ENCODE measurements around the gene GPR132. TPM values are rescaled to one million over a fixed set of nuclear protein-coding genes. Genes with fewer than 3 reads are reported as not detected.
A peak's percentile ranks its signal among the peaks of the same experiment; 100 is the strongest.
"Not testable (repeated sequence)": the region's sequence is repeated elsewhere in the genome, so short reads cannot be mapped to it uniquely, and the experiment has no call there.

GPR132 gene, protein sequence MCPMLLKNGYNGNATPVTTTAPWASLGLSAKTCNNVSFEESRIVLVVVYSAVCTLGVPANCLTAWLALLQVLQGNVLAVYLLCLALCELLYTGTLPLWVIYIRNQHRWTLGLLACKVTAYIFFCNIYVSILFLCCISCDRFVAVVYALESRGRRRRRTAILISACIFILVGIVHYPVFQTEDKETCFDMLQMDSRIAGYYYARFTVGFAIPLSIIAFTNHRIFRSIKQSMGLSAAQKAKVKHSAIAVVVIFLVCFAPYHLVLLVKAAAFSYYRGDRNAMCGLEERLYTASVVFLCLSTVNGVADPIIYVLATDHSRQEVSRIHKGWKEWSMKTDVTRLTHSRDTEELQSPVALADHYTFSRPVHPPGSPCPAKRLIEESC
- 10 to 100 TPM; 18.2 to 30.3 (median 26.7) TPM for total RNA-seq
- total RNA-seq (2013), result 32.6 TPM

- Mint-ChIP-seq H3K9me3 (no peaks in the 10 kb centered on the region), H3K27me3 (ENCODE audit: low read depth in 2 of 2) (no peaks in the 10 kb centered on the region), H3K27ac (peak within 1 kb of the TSS; percentile 96), H3K4me3 (peak within 1 kb of the TSS; percentile 94), H3K36me3 (no peaks in the 10 kb centered on the region), H3K4me1 (peaks cover 40 to 69% of the 10 kb centered on the region in 2 donors)
- no peak for TF ChIP-seq CTCF (IDR thresholded peaks at IDR 0.05)
- Histone ChIP-seq H3K9me3 (ENCODE audit: control insufficient read depth, insufficient read depth, low read length) (no peaks in the 10 kb centered on the region), H3K27me3 (ENCODE audit: control insufficient read depth, insufficient read depth, low read length) (no peaks in the 10 kb centered on the region), H3K4me3 (ENCODE audit: low read length) (peak within 1 kb of the TSS; percentile 79), H3K36me3 (ENCODE audit: control insufficient read depth, insufficient read depth, low read length) (no peaks in the 10 kb centered on the region), H3K27ac (ENCODE audit: low read length) (peak within 1 kb of the TSS; percentile 99), H3K4me1 (ENCODE audit: control insufficient read depth, insufficient read depth, low read length) (peaks cover 92% of the 10 kb centered on the region)
- ATAC-seq (peak; percentile 87 to 95 (median 91)), DNase-seq (peak; percentile 82 to 97)
- WGBS (ENCODE audit: insufficient coverage), result 14% methylated on average over 22 of the region's 22 CpGs
- intact Hi-C loops (cut with micrococcal nuclease), result loop anchor here (2.0 kb wide), 1 partner anchor 21 kb away; no protein-coding TSS in a partner anchor
Observed at GRCh38 chr14:105065280-105066228, at the start of gene GPR132. TSS of gene GPR132 (minus strand) at chr14:105065430. CDS start at chr14:105055420, 10,010 bp downstream.

DNA sequence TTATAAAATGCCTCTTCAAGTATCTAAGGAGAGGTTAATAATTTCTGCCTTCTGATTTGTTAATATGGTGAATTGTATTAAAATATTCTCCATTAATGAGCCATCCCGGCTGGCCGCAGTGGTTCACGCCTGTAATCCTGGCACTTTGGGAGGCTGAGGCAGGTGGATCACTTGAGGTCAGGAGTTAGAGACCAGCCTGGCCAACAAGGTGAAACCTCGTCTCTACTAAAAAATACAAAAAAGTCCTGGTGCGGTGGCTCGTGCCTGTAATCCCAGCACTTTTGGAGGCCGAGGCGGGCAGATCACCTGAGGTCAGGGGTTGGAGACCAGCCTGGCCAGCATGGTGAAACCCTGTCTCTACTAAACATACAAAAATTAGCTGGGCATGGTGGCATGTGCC, 44.0 kb upstream of the GPR132 start:
- peaks cover 18 to 23% of the 10 kb centered on the region in 2 donors for H3K27me3 Mint-ChIP-seq (ENCODE audit: low read depth in 2 of 2)
- intact Hi-C loops (cut with micrococcal nuclease); H3K27ac Mint-ChIP-seq; H3K9me3 Mint-ChIP-seq; H3K36me3 Mint-ChIP-seq; H3K4me3 Mint-ChIP-seq; H3K27me3 ChIP-seq (ENCODE audit: control insufficient read depth, insufficient read depth, low read length); H3K9me3 ChIP-seq (ENCODE audit: control insufficient read depth, insufficient read depth, low read length); H3K4me1 Mint-ChIP-seq; DNase-seq; H3K4me3 ChIP-seq (ENCODE audit: low read length); H3K4me1 ChIP-seq (ENCODE audit: control insufficient read depth, insufficient read depth, low read length); ATAC-seq; H3K27ac ChIP-seq (ENCODE audit: low read length); H3K36me3 ChIP-seq (ENCODE audit: control insufficient read depth, insufficient read depth, low read length): not testable (repeated sequence)
- 94% methylated on average over 8 of the region's 8 CpGs for WGBS (ENCODE audit: insufficient coverage)

DNA sequence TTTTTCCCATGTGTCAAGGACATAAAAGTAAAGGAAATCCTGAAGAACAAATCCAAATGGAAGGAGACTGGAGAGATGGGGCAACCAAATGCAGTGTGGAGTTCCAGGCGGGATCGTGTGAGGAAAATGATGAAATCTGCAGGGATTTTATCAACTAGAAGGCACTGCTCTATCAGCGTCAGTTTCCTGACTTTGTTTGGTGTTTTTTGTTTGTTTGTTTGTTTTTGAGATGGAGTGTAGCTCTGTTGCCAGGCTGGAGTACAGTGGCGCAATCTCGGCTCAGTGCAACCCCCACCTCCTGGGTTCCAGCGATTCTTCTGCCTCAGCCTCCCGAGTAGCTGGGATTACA, 43.3 kb upstream of the GPR132 start:
- Histone ChIP-seq H3K27ac (ENCODE audit: low read length) (no peak overlapping the region), H3K27me3 (ENCODE audit: control insufficient read depth, insufficient read depth, low read length) (no peaks in the 10 kb centered on the region), H3K36me3 (ENCODE audit: control insufficient read depth, insufficient read depth, low read length) (no peaks in the 10 kb centered on the region), H3K4me1 (ENCODE audit: control insufficient read depth, insufficient read depth, low read length) (no peaks in the 10 kb centered on the region), H3K9me3 (ENCODE audit: control insufficient read depth, insufficient read depth, low read length) (no peaks in the 10 kb centered on the region), H3K4me3 (ENCODE audit: low read length) (no peak overlapping the region)
- Mint-ChIP-seq H3K36me3 (no peaks in the 10 kb centered on the region), H3K27ac (no peak overlapping the region), H3K4me3 (no peak overlapping the region), H3K27me3 (ENCODE audit: low read depth in 2 of 2) (peaks cover 24 to 31% of the 10 kb centered on the region in 2 donors), H3K4me1 (no peaks in the 10 kb centered on the region), H3K9me3 (peaks cover 0 to 2% of the 10 kb centered on the region in 2 donors)
- no peak for TF ChIP-seq CTCF (IDR thresholded peaks at IDR 0.05)
- intact Hi-C loops (cut with micrococcal nuclease), result no loop called here
- ATAC-seq (no peak), DNase-seq (no peak)
- WGBS (ENCODE audit: insufficient coverage), result 81% methylated on average over 7 of the region's 7 CpGs
